Keratinocyte (primary cell): ENCODE results near the gene ZSCAN26. TPM values are rescaled to one million over a fixed set of nuclear protein-coding genes. Genes with fewer than 3 reads are reported as not detected.
"Not testable (repeated sequence)": the region's sequence is repeated elsewhere in the genome, so short reads cannot be mapped to it uniquely, and the experiment has no call there.

Experiments used
- DNase-seq: peaks from one replicate; pipeline ENCODE4 v3.0.0-alpha.2; 2011; ENCODE audit warnings: low read depth, missing footprints, low spot score
- FAIRE-seq: peaks from 2 replicates; lab custom pipeline; 2011; peaks lifted over from hg19 to GRCh38; lab: Jason Lieb, UNC
- H2AFZ ChIP-seq: 2 replicates; pipeline ENCODE4 v1.6.0; 2012; ENCODE audit warnings: low read length, control low read depth, inconsistent platforms; ENCODE audit not compliant: control insufficient read depth
- H3K27ac ChIP-seq: 2 replicates; pipeline ENCODE4 v1.5.1; 2011; ENCODE audit warnings: low read length; ENCODE audit not compliant: control insufficient read depth, insufficient read depth
- H3K27me3 ChIP-seq: 3 replicates; pipeline ENCODE4 v1.6.0; 2011; ENCODE audit warnings: low read length; ENCODE audit not compliant: control insufficient read depth, insufficient read depth; ENCODE audit errors: extremely low read depth
- H3K36me3 ChIP-seq, 2 experiments: 2 replicates in 1 of 2; 3 replicates in 1 of 2; pipeline ENCODE4 v1.5.1; 2011; ENCODE audit warnings: low read length in 2 of 2, mild to moderate bottlenecking in 1 of 2; ENCODE audit not compliant: control insufficient read depth in 2 of 2, insufficient read depth in 2 of 2; ENCODE audit errors: extremely low read depth in 1 of 2
- H3K4me1 ChIP-seq: 3 replicates; pipeline ENCODE4 v1.5.1; 2011; ENCODE audit warnings: low read length; ENCODE audit not compliant: control insufficient read depth, insufficient read depth; ENCODE audit errors: extremely low read depth
- H3K4me2 ChIP-seq: 3 replicates; pipeline ENCODE4 v1.6.0; 2011; ENCODE audit warnings: low read depth, low read length; ENCODE audit not compliant: control insufficient read depth, insufficient read depth; ENCODE audit errors: extremely low read depth
- H3K4me3 ChIP-seq, 3 experiments: fragments of 200-600 bp in 1 of 3; sonication (generic) in 1 of 3; 2 replicates in 2 of 3; 3 replicates in 1 of 3; pipeline ENCODE4 v1.5.1; 2011 to 2016; ENCODE audit warnings: low read length in 3 of 3, mild to moderate bottlenecking in 3 of 3, control low read depth in 2 of 3, inconsistent platforms in 1 of 3, low read depth in 1 of 3, mixed read lengths in 1 of 3, mixed run types in 1 of 3, moderate library complexity in 1 of 3; ENCODE audit not compliant: control insufficient read depth in 2 of 3, insufficient read depth in 2 of 3; ENCODE audit errors: extremely low read depth in 1 of 3
- H3K79me2 ChIP-seq: 2 replicates; pipeline ENCODE4 v1.6.0; 2012; ENCODE audit warnings: low read length; ENCODE audit not compliant: control insufficient read depth, insufficient read depth
- H3K9ac ChIP-seq: 3 replicates; pipeline ENCODE4 v1.6.0; 2011; ENCODE audit warnings: low read length; ENCODE audit not compliant: control insufficient read depth, insufficient read depth; ENCODE audit errors: extremely low read depth
- H3K9me1 ChIP-seq: 3 replicates; pipeline ENCODE4 v1.6.0; 2011; ENCODE audit warnings: low read length; ENCODE audit not compliant: control insufficient read depth, insufficient read depth; ENCODE audit errors: extremely low read depth
- H3K9me3 ChIP-seq: 2 replicates; pipeline ENCODE4 v1.5.1; 2012; ENCODE audit warnings: low read depth, low read length; ENCODE audit not compliant: control insufficient read depth
- H4K20me1 ChIP-seq: 3 replicates; pipeline ENCODE4 v1.6.0; 2011; ENCODE audit warnings: low read length; ENCODE audit not compliant: control insufficient read depth, insufficient read depth; ENCODE audit errors: extremely low read depth
- EZH2 ChIP-seq: IDR thresholded peaks from one replicate; pipeline ENCODE4 v1.6.1; 2012; ENCODE audit warnings: inconsistent platforms, mild to moderate bottlenecking, low read length, moderate library complexity
- dilution Hi-C: fragments of 300-500 bp; cut with MboI; formaldehyde crosslinking; loops from one replicate; pipeline ENCODE4 v1.7.0; 2020; ENCODE audit warnings: low sequenced_read_pairs; ENCODE audit not compliant: extremely low pct_ligation_motif_present
- polyA plus RNA-seq, 5 experiments: library from polyadenylated mRNA; depleted of rRNA in 3 of 5; stranded (reverse) in 3 of 5; stranded (forward) in 1 of 5; unstranded in 1 of 5; fragments of >200 nt; gene quantifications; 1 replicate in 1 of 5; 2 replicates in 3 of 5; 3 replicates in 1 of 5; pipeline versions ENCODE4 v1.2.1 to v1.2.3, GENCODE V29; 2011 to 2012; ENCODE audit warnings: missing spikeins in 2 of 5, low read depth in 1 of 5, low replicate concordance in 1 of 5
- TF ChIP-seq, protein P1 (sequence below), 3 experiments: IDR thresholded peaks in 1 of 3; conservative IDR thresholded peaks in 1 of 3; optimal IDR thresholded peaks in 1 of 3; 2 replicates in 2 of 3; 3 replicates in 1 of 3; pipeline versions ENCODE3 to v1.5.1; 2011; ENCODE audit warnings: low read length in 3 of 3, mild to moderate bottlenecking in 3 of 3, moderate library complexity in 2 of 3, control low read depth in 1 of 3, inconsistent platforms in 1 of 3; ENCODE audit not compliant: insufficient read depth in 2 of 3; ENCODE audit errors: extremely low read depth in 1 of 3

Gene ZSCAN26
- polyA plus RNA-seq, 1 donor (not counting 4 experiments of a cell fraction or from before 2014, with no cell fraction given) = 9.8 TPM

DNA sequence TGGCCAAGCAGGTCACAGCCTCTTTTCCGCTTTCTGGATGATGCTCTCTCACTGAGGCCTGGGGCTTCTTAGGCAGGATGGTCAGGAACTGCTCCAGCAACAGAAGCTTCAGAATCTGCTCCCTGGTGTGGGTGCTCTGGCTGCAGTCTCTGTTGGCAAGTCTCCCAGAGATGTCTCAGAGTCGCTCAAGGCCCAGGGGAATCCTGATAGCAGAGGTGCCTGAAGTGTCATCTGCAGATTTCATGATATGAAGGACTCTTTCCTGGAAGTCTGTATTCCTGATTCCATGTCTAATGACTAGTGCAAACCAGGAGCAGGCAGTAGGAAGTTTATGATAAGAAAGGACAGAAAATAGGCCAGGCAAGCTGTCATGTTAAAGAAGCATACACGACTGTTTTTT lies 48.7 kb downstream of the ZSCAN26 start:
- FAIRE-seq (no peak), DNase-seq (no peak)
- Histone ChIP-seq H3K4me2 (no peak overlapping the region), H3K9ac (no peak overlapping the region), H3K9me1 (no peaks in the 10 kb centered on the region), H3K4me3 (no peak overlapping the region), H4K20me1 (no peaks in the 10 kb centered on the region), H3K36me3 (no peaks in the 10 kb centered on the region), H3K27ac (no peak overlapping the region), H3K9me3 (no peaks in the 10 kb centered on the region), H3K79me2 (no peaks in the 10 kb centered on the region), H3K27me3 (no peaks in the 10 kb centered on the region), H3K4me1 (peaks cover 5% of the 10 kb centered on the region), H2AFZ (no peak overlapping the region)
- dilution Hi-C loops = no loop called here
- no peak for TF ChIP-seq EZH2
- TF ChIP-seq, protein P1, sequence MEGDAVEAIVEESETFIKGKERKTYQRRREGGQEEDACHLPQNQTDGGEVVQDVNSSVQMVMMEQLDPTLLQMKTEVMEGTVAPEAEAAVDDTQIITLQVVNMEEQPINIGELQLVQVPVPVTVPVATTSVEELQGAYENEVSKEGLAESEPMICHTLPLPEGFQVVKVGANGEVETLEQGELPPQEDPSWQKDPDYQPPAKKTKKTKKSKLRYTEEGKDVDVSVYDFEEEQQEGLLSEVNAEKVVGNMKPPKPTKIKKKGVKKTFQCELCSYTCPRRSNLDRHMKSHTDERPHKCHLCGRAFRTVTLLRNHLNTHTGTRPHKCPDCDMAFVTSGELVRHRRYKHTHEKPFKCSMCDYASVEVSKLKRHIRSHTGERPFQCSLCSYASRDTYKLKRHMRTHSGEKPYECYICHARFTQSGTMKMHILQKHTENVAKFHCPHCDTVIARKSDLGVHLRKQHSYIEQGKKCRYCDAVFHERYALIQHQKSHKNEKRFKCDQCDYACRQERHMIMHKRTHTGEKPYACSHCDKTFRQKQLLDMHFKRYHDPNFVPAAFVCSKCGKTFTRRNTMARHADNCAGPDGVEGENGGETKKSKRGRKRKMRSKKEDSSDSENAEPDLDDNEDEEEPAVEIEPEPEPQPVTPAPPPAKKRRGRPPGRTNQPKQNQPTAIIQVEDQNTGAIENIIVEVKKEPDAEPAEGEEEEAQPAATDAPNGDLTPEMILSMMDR (optimal IDR thresholded peaks at IDR 0.05 in 1 of 3, IDR thresholded peaks at IDR 0.05 in 1 of 3, conservative IDR thresholded peaks at IDR 0.05 in 1 of 3; ENCODE audit: extremely low read depth in 1 of 3, insufficient read depth in 2 of 3, low read length in 3 of 3) = no peak

DNA sequence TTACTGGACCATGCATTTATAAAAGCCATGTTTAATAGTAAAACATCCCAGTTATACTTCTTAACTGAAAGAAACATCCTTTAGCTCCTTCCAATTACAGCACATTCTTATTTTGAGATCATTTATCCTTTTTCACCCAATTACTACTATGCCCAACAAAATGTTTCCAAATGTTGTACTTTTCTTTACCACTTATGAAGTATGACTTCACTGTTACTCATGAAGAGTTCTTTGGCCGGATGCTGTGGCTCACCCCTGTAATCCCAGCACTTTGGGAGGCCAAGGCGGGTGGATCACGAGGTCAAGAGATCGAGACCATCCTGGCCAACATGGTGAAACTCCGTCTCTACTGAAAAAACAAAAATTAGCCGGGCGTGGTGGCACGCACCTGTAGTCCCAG lies 50.9 kb downstream of the ZSCAN26 start:
- H3K27me3 ChIP-seq, H3K4me1 ChIP-seq, H3K36me3 ChIP-seq, H3K79me2 ChIP-seq, DNase-seq, H3K27ac ChIP-seq, H3K4me2 ChIP-seq, H3K9me3 ChIP-seq, H3K9me1 ChIP-seq, H2AFZ ChIP-seq, dilution Hi-C loops, H3K9ac ChIP-seq, H3K4me3 ChIP-seq, FAIRE-seq, H4K20me1 ChIP-seq: not testable (repeated sequence)

DNA sequence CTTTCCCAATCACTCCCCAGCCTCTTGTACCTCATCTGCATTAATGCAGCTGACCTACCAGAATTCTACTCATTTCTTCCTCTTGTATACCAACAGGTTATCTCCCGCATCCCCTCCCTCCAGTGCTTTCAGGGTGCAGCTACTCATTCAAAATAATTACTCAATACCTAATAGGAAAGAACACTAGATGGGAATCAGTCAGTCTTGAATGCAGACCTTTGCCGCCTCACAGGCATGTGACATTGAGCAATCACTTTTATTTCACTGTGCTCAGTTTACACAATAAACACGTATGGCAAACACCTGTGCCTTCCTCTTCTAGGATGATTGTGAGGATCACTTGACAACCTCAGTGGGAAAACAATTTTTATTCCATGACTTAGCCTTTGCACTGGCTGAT lies 55.7 kb downstream of the ZSCAN26 start:
- TF ChIP-seq, protein P1 (optimal IDR thresholded peaks at IDR 0.05 in 1 of 3, IDR thresholded peaks at IDR 0.05 in 1 of 3, conservative IDR thresholded peaks at IDR 0.05 in 1 of 3; ENCODE audit: extremely low read depth in 1 of 3, insufficient read depth in 2 of 3, low read length in 3 of 3) = no peak
- TF ChIP-seq EZH2 = no peak
- FAIRE-seq (no peak), DNase-seq (no peak)
- Histone ChIP-seq H2AFZ (no peak overlapping the region), H3K27me3 (no peaks in the 10 kb centered on the region), H3K4me1 (no peaks in the 10 kb centered on the region), H3K36me3 (peaks cover 3 to 11% of the 10 kb centered on the region in 2 experiments), H3K4me3 (no peak overlapping the region), H3K9ac (no peak overlapping the region), H3K9me3 (peaks cover 13% of the 10 kb centered on the region), H3K4me2 (no peak overlapping the region), H3K9me1 (no peaks in the 10 kb centered on the region), H3K27ac (no peak overlapping the region), H3K79me2 (no peaks in the 10 kb centered on the region), H4K20me1 (no peaks in the 10 kb centered on the region)
- dilution Hi-C loops = no loop called here
